HuH-7.5 (cell line): Measurements from ENCODE around the gene MRGPRF.

Source experiments
- DNase-seq: peaks from one replicate; pipeline ENCODE4 v3.0.0; 2011; ENCODE audit warnings: low spot score

Gene MRGPRF

GRCh38 chr11:69022260-69022659, 9.2 kb upstream of the MRGPRF start:
- no peak for DNase-seq

- DNase-seq, result no peak
These were observed 5.9 kb upstream of the MRGPRF start for GRCh38 chr11:69018924-69019323.

- DNase-seq, result no peak
These were observed 4.9 kb upstream of the MRGPRF start for GRCh38 chr11:69017951-69018350.

GRCh38 chr11:69014898-69015549, 2.0 kb upstream of the MRGPRF start:
- DNase-seq, result no peak

GRCh38 chr11:69014084-69014851, 1.2 kb upstream of the MRGPRF start:
- peak; percentile 94 for DNase-seq

- DNase-seq, result peak; percentile 55
These were observed 696 bp downstream of the MRGPRF start for GRCh38 chr11:69012092-69013008.

- DNase-seq, result no peak
These were observed 1.4 kb downstream of the MRGPRF start for GRCh38 chr11:69011624-69012091.

GRCh38 chr11:69010964-69011623, 2.0 kb downstream of the MRGPRF start:
- peak; percentile 93 for DNase-seq

- DNase-seq, result peak; percentile 57
These were observed 2.6 kb downstream of the MRGPRF start for GRCh38 chr11:69010361-69010891.

GRCh38 chr11:69009441-69010211, 3.4 kb downstream of the MRGPRF start:
- no peak for DNase-seq

GRCh38 chr11:69008737-69009440, 4.2 kb downstream of the MRGPRF start:
- peak; percentile 99 for DNase-seq

- DNase-seq, result peak; percentile 96
These were observed 5.1 kb downstream of the MRGPRF start for GRCh38 chr11:69007975-69008381.

- no peak for DNase-seq
These were observed 6.2 kb downstream of the MRGPRF start for GRCh38 chr11:69006816-69007215.

GRCh38 chr11:69005631-69006368, 7.2 kb downstream of the MRGPRF start:
- DNase-seq, result no peak

- DNase-seq, result no peak
These were observed 7.8 kb downstream of the MRGPRF start for GRCh38 chr11:69005183-69005630.

GRCh38 chr11:69004411-69005182, 8.4 kb downstream of the MRGPRF start:
- no peak for DNase-seq

- DNase-seq, result no peak
These were observed 9.1 kb downstream of the MRGPRF start for GRCh38 chr11:69003866-69004367.

- no peak for DNase-seq
These were observed 9.7 kb downstream of the MRGPRF start for GRCh38 chr11:69003301-69003865.
